Right forelimb (tissue), 1 donor: ENCODE data around the gene MAP2K4.
"Not testable (repeated sequence)": the region's sequence is repeated elsewhere in the genome, so short reads cannot be mapped to it uniquely, and the experiment has no call there.

Experiments used
- DNase-seq: peaks from one replicate; pipeline ENCODE4 v3.0.0-alpha.2; 2018

Gene MAP2K4

GRCh38 chr17:12094336-12094735, 73.7 kb downstream of the MAP2K4 start:
- no peak for DNase-seq

GRCh38 chr17:12095522-12095921, 74.8 kb downstream of the MAP2K4 start:
- no peak for DNase-seq

- no peak for DNase-seq
Measured at GRCh38 chr17:12097326-12097725, 76.6 kb downstream of the MAP2K4 start.

GRCh38 chr17:12098568-12098967, 77.9 kb downstream of the MAP2K4 start:
- DNase-seq: no peak

- DNase-seq: no peak
Measured at GRCh38 chr17:12099412-12099811, 78.7 kb downstream of the MAP2K4 start.

- no peak for DNase-seq
Measured at GRCh38 chr17:12104831-12105230, 84.2 kb downstream of the MAP2K4 start.

GRCh38 chr17:12107905-12108304, 87.2 kb downstream of the MAP2K4 start:
- DNase-seq: no peak

GRCh38 chr17:12110906-12111305, 90.2 kb downstream of the MAP2K4 start:
- no peak for DNase-seq

GRCh38 chr17:12113156-12113555, 92.5 kb downstream of the MAP2K4 start:
- DNase-seq: no peak

GRCh38 chr17:12114686-12115418, 94.2 kb downstream of the MAP2K4 start:
- no peak for DNase-seq

- no peak for DNase-seq
Measured at GRCh38 chr17:12116143-12116542, 95.5 kb downstream of the MAP2K4 start.

- DNase-seq: no peak
Measured at GRCh38 chr17:12118617-12119016, 97.9 kb downstream of the MAP2K4 start.

GRCh38 chr17:12122075-12122474, 101.4 kb downstream of the MAP2K4 start:
- DNase-seq: no peak

- no peak for DNase-seq
Measured at GRCh38 chr17:12127177-12127576, 106.5 kb downstream of the MAP2K4 start.

GRCh38 chr17:12127667-12128066, 107.0 kb downstream of the MAP2K4 start:
- no peak for DNase-seq

GRCh38 chr17:12128946-12129345, 108.3 kb downstream of the MAP2K4 start:
- DNase-seq: no peak

- DNase-seq: no peak
Measured at GRCh38 chr17:12133183-12133582, 112.5 kb downstream of the MAP2K4 start.

- no peak for DNase-seq
Measured at GRCh38 chr17:12134101-12134500, 113.4 kb downstream of the MAP2K4 start.

GRCh38 chr17:12134587-12134986, 113.9 kb downstream of the MAP2K4 start:
- DNase-seq: no peak

GRCh38 chr17:12136243-12136642, 115.6 kb downstream of the MAP2K4 start:
- DNase-seq: no peak

- DNase-seq: no peak
Measured at GRCh38 chr17:12136646-12137045, 116.0 kb downstream of the MAP2K4 start.

- no peak for DNase-seq
Measured at GRCh38 chr17:12137859-12138258, 117.2 kb downstream of the MAP2K4 start.

GRCh38 chr17:12140685-12141084, 120.0 kb downstream of the MAP2K4 start:
- no peak for DNase-seq

- DNase-seq: not testable (repeated sequence)
Measured at GRCh38 chr17:12162187-12162586, 141.5 kb downstream of the MAP2K4 start.

- no peak for DNase-seq
Measured at GRCh38 chr17:12164085-12164484, 143.4 kb downstream of the MAP2K4 start.
